GM19239 (cell line): Measurements from ENCODE around the gene LRCH1.
"Not testable (repeated sequence)": the region's sequence is repeated elsewhere in the genome, so short reads cannot be mapped to it uniquely, and the experiment has no call there.

Experiments
- DNase-seq: peaks from one replicate; pipeline ENCODE4 v3.0.0; 2011; ENCODE audit warnings: low spot score; ENCODE audit not compliant: insufficient read length
- FAIRE-seq: peaks from 2 replicates; lab custom pipeline; 2011; peaks lifted over from hg19 to GRCh38; lab: Jason Lieb, UNC

The LRCH1 gene

DNA sequence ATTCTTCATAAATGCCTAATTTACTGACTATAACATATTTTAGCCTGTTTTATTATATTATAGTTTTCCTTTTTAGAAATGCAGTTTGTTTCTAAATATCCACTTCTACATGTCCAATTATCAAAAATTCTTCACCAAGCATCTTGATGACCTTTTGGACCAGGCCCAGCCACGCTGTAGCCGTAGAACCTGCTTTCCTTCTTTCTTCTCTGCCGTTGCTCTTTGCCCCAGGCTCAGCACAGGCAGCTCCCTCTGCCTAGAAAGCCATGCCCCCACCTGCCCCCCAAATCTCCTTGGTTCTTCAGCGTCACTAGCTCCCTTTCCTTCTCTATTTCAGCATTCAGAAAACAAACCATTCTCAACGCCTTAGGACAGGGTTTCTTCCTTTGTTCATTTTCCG lies 178.6 kb downstream of the LRCH1 start:
- no peak for DNase-seq
- no peak for FAIRE-seq

DNA sequence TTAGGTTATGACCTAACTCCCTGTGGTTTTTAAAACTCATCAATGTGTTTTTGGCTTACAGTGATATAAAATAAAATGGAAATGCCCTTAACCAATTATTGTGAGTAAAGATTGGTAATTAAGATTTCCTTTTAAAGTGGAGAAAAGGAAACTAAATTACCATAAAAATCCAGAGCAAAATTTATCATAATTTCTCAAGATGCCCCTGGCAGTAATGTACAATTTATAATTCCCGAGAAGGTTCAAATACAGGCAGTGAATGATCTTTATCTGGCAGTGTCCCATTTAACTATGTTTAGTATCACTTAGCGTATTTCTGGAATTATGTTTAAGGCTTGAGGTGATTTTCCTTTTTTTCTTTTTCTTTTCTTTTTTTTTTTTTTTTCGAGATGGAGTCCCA lies 182.5 kb downstream of the LRCH1 start:
- DNase-seq = no peak
- FAIRE-seq = no peak

DNA sequence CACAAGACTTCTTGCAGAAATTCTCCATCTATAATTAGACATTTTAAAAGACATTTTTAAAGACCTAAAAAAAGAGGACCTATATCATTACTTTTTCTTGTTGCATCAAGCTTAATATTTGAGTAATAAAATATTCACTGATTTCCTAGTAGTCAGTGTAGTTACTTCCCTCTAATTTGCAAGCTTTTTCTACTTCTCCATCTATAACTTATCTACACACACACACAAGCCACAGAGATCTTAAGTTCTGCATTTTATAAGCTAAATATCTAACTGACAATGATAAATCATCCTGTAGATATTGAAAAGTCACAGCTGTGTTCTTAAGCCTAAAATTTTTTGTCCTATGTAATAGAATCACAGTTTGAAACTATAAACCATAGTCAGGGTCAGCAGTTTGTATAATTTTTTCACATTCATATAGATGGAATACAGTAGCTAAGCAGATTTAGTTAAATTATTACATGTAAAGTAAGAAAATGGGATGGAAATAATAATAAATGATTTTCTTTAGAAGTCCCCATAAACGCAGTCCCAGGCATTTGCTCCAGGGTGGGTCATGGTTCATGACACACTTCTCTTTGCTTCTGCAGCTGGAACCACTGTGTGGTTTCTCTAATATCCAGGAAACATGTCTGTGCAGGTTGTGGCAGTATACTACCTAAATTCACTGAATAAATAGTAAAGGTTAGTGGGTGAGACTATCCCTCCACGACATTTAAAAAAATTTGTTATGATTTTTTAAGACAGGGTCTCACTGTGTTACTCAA lies 183.8 kb downstream of the LRCH1 start:
- no peak for DNase-seq
- no peak for FAIRE-seq

DNA sequence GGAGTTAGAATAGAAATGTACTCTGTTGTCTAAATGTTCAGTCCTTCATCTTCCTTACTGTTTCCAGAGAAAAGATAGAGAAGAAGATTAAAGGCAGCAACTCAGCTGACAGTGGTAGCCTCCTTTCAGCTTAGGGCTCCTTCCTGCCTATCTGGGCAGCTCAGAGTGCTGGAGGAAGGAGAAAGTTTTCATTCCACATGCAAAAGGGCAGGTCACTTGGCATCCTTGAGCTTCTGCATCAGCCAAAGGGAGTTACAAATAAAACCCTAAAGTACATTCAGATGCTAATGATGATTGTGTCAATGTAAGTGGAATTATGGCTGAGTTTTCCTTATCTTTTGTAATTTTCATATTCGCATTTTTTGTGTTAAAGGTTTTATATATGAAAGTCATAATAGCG lies 185.1 kb downstream of the LRCH1 start:
- DNase-seq = no peak
- FAIRE-seq = peak; percentile 14

DNA sequence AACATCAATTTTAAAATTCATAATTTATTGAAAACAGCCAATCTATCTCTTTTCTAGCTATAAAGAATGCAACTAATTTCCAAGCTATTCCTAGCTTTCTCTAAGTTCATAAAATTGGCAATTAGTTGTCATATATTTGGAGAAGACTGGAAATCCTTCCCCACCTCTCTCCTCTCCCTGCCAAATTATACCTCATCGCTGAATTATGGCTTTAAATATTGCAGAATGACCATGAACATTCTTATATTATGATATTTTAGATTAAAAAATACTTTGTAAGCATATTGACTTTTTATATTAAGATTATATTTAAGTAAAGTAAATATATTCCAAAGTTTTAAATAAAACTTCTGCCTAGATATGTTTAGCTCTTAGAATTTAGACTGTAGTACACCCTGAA lies 185.8 kb downstream of the LRCH1 start:
- DNase-seq (no peak), FAIRE-seq (no peak)

DNA sequence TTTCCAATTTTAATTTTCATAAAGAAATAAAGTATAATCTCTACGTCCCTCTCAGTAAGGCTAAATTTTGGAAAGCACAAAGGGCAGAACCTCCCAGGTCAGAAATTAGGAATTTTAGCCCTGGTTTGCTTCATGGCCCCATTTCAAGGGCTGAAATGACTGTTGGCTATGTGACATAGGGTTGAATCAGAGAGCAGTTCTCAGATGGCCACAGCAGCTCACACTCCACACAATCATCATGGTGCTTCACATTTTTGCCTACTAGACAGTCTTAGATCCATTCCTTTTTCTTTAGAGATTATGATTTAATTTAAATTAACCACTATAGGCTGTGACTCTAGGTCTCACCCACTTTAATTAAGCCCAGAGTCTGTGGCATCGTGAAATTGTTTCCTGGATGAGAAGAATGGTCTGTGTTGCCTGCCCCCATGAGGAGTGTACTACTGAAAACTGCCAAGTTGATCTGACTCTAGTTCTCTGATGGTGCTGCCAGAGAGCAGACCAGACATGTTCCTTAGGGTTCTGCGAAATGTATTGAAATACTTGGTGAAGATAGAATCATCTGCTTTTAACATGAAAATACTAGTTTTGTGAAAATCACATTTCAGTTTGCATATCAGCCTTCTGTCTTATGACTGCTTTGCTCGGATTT lies 186.6 kb downstream of the LRCH1 start:
- no peak for DNase-seq
- no peak for FAIRE-seq

DNA sequence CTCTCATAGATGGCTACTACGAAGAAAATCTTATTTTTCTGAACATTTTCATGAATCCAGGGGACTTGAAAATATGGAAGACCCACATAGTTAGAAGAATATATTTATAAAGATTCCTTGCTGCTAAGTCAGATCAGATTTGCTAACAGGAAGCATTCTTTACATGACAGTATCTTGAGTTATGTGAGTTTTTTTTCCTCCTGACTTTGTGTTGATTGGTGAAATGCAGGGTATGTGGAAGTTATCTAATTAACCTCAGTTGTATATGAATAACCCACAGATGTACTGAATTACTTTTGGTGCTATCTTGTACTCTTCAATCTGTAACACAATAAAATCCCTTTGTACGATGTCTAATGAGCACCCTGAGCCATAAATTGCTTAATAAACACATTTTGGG lies 190.2 kb downstream of the LRCH1 start:
- DNase-seq (no peak), FAIRE-seq (no peak)

DNA sequence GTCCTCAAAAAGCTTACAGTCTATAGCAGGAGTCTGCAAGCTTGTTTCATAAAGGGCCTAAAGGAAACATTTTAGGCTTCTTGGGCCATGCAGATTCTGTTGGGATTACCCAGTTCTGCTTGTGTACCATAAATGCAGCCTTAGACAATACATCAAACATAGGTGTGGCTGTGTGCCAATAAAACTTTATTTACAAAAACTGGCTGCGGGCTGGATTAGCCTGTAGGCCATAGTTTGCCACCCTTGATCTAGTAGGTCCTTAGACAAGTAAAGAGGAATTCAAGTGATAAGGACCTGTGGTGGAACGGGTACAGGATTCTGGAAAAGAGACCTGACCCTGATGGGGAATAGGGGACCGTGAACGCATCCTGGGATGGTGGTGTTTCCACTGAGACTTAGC lies 192.1 kb downstream of the LRCH1 start:
- DNase-seq (no peak), FAIRE-seq (no peak)

DNA sequence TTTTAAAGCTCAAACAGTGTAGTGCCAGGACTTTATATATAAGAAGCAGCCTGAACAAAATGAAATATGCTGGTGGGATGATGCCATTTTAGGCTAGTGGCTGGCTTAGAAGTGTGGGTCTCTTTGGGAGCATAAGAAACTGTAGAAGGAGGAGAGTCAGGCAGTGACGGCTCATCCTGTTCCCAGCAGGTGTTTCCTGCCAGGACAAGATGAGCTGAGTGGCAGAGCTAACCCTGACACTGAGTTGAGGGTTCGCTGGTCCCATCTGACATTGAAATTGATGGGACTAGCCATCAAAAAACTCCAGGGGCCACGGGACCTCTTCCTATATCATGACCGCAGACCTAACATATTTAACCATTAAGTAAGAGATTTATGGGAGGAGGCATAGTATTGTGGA lies 192.7 kb downstream of the LRCH1 start:
- DNase-seq (no peak), FAIRE-seq (no peak)

DNA sequence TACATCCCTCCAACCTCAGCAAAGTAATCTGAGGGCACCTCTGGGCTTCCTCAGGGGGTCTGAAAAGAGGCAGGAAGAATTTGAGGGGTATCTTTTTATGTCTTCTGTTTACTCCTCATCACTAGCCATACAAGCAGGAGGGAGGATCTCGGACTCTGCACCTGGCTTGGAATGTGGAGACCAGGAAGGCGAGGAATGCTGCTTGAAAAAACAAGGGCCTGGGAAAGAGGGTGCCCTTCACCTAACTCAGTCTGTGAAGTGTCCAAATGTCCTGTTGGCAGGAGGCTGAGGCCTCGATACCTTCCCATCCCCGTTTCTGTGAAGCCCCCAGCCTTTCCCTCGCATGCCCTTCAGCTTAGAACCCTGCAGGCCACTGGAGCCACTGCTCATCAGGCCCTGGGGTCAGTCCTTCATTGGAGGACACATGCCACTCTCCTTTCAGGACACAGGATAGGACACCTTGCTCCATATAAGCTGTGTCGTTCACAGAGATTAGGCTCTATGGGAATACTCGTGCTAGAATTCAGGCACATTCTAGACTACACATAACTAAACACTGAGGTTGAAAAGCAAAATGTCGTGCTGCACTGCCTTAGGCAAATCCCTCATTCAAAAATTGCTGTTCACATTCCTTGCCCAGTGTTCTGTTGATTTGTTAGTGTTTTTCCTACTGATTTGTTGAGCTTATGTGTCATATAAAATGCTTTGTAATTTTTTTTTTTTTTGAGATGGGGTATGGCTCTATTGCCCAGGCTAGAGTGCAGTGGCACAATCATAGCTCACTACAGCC lies 194.3 kb downstream of the LRCH1 start:
- no peak for FAIRE-seq
- DNase-seq = no peak

DNA sequence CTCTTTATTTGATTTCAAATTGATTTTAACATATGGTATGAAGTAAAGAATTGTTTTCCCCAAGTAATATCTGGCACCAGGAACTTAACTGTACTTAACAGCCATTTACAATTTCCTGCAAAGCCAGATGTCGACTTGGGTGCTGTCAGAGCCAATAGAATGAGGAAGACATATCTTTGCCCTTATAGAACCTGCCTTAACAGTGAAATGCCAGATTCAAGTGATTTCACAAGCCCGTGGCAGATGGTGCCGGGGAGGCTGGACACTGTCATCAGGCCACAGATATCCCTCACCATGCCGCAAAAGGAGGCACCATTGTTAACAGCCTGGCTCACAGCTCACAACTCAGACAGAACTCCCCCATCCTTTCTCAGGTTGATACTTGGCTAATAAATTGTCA lies 195.3 kb downstream of the LRCH1 start:
- FAIRE-seq (no peak), DNase-seq (no peak)

DNA sequence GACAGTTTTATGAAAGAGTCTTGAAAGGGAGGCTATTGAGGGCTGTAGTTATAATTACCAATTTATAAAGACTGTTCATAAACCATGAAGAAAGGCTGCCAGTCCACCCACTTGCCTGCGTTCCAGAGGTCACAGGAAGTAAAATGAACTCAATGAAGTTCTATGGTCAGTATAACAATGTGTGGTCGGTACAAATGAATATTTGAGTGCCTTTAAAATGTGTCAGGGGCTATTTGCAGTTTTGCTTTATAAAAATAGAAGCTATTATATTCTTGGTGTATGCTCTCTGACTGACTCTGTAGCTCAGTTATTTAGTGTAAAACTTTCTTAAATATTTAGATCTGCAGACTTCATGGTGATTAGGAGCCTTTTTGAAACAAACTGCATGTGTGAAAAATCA lies 197.0 kb downstream of the LRCH1 start:
- no peak for DNase-seq
- no peak for FAIRE-seq

DNA sequence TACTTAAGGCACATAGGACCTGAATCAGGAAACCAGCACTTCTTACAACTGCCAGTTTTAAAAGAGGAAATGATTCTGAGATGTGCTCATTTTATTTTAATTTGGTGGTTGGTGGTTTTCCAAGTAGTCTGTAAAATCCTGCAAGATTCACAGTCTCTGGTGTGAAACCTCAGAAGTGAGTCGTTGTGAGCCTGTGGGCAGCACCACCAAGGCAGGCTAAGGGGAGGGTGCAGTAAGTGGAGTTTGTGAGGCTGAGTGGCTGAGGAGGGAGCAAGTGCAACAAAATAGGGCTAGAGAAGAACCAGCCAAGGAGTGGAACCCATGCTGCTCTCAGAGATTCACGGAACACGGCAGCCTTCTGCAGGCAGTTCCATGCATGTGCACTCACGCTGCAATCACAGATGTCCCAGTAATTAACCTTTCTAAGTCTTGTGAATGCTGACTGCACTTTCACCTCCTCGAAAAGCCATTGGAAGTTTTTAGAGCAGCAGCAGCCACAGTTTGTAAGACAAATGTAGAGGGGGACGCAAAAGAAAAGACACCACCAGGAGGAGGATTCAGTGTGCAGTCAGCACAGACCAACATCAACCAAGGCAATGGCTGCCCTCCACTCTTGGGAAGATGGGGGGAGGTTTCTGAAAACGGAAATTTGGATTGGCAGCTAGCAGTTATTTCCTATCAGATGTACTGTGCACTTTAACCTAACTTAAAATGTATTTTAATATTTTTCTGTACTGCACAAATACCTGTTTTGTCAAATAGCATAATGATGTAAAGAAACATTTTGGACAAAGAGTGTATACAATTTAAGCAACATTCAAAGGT lies 199.1 kb downstream of the LRCH1 start:
- DNase-seq = no peak
- FAIRE-seq = no peak

DNA sequence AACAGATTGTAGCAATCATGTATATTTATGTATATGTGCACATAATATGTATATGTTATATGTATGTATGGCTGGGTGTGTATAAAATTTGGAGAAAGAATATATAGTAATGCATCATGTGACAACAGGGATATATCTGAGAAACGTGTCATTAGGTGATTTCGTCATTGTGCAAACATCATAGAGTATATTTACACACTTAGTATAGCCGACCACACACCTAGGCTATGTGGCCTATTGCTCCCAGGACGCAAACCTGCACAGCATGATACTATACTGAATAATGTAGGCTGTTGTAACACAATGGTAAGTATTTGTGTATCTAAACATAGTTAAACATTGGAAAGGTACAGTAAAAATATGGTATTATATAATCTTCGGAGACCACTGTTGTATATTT lies 200.2 kb downstream of the LRCH1 start:
- DNase-seq (no peak), FAIRE-seq (no peak)

DNA sequence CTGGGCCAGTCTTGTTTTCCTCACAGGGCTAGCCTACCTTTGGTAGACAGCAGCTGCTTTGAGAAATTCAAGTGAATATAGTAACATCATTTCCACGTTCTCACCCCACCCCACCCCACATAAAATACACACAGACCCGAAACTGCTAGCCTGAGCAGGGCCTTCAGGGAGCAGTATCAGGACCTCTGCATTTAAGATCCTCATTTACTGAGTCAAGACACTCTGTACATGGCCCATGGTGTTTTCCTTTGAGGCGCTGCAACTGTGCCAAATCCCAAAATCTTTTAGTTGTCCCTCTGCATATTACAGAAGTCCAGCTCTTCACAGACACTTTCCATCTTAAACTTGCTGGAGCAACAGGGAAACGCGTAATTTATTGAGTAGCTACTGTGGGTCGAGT lies 200.9 kb downstream of the LRCH1 start:
- FAIRE-seq = no peak

DNA sequence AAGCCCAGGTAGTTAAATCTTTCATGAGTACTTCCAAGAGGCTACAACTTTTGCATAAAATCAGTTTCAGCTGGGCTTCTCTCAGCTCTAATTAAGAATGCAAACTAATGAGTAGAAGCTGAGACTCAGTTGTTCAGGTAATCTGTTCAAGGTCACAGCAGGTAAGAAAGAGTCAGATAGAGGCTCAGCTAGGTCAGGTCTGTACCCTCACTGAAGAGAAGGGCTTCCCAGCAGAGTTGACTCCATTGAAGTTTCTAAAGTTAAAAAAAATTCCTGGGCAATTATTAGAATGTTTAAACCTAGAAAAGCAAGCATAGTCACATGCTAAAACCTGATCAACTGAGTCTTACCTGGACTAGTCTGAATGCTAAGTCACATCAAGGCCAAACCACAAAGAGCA lies 201.8 kb downstream of the LRCH1 start:
- FAIRE-seq (peak; percentile 55), DNase-seq (no peak)

More for the DNA sequence above, 200.9 kb downstream of the LRCH1 start:
- no peak for DNase-seq

DNA sequence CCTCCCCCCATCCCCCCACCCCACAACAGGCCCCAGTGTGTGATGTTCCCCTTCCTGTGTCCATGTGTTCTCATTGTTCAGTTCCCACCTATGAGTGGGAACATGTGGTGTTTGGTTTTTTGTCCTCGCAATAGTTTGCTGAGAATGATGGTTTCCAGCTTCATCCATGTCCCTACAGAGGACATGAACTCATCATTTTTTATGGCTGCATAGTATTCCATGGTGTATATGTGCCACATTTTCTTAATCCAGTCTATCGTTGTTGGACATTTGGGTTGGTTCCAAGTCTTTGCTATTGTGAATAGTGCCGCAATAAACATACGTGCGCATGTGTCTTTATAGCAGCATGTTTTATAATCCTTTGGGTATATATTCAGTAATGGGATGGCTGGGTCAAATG lies 202.5 kb downstream of the LRCH1 start:
- not testable (repeated sequence) for DNase-seq, FAIRE-seq

DNA sequence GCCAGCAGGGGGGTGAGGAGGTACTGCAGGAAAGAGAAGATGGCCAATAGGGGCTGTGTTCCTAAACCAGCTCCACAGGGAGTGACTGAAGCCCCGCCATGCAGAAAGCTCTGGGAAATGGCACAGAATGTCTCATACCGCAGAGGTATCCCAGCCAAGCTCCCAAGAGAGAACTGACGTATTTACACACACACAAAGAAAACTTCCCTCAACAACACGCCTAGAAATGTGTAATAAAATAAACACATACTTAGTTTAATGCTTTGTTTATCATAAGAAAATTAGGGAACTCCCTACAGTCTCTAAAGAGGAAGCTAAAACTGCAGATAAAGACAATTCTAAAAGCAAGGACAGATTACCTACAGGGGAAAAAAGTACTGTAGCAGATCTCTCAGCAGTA lies 204.0 kb downstream of the LRCH1 start:
- no peak for DNase-seq
- no peak for FAIRE-seq

DNA sequence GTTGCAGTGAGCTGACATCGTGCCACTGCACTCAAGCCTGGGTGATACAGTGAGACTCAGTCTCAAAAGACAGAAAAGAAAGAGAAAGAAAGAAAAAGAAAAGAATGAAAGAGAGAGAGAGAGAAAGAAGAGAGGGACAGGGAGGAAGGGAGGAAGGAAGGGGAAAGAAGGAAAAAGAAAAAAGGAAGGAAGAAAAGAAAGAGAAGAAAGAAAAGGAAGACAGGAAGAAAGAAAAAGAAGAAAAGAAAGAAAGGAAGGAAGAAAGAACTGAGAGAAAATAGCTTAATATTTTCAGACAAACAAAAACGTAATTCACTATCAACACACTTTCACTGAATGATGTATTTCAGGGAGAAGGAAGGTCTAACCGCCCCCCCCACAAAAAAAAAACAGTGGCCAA lies 204.7 kb downstream of the LRCH1 start:
- DNase-seq (no peak), FAIRE-seq (no peak)

DNA sequence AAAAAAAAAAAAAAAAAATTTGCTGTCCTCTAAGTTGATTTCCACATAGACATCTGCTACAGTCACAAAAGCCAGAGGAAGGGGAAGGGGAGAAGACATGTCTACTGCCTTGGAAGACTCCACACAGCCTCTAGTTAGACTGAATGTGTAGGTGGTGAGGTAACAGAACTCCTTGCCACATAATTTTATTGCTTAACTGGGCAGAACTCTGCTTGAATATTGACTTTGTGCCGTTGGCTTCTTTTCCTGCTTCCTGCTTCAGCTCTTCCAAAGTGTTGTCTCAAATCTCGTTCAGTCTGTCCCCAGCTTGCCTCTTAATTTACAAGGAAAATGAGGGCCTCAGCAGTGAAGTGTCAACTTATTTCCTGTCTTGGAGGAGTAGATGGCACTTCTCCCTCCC lies 206.9 kb downstream of the LRCH1 start:
- FAIRE-seq = no peak
- no peak for DNase-seq
